ENCODE data around the gene ITPR2.
"Not testable (repeated sequence)": the region's sequence is repeated elsewhere in the genome, so short reads cannot be mapped to it uniquely, and the experiment has no call there.

The ITPR2 gene

DNA sequence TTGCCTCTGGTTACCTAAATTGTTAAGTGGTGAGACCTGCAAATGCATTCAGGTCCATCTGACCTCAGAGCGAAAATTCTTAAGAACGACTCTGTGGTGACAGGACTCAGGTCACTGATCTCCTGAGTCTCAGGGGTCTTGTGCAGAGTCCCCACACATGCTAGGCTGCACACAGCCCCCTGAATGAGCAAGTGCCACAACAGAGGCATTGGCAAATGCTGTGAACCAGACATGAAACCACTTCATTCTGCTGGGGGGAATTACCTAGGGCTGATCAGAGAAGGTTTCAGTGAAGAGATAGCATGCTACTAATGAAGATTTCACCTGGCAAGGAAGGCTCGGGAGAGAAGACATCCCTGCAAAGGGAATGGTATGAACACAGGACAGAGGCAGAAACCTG, 281.6 kb downstream of the ITPR2 start:
- no peak for DNase-seq

DNA sequence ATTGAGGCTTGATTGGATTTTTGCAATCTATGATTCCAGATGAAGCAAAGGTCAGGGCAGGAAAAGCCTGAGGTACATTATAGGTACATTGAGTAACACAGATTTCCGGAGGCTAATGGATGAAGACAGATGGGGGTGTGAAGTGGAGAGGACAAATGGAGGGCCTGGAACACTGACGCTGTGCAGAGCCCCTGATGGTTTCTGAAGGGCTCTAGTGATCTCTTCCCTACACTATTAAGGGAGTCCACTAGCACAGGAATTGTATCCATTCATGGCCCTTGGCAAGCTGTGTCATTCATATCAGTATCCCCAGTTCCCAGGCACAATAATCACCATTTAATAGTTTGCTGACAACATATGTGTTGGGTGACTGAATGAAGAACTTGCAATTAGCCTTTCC, 284.8 kb downstream of the ITPR2 start:
- DNase-seq: no peak

GRCh38 chr12:26546535-26547314, 286.3 kb downstream of the ITPR2 start:
- DNase-seq: no peak

- no peak for DNase-seq
These were observed 293.9 kb downstream of the ITPR2 start for GRCh38 chr12:26539131-26539530.

DNA sequence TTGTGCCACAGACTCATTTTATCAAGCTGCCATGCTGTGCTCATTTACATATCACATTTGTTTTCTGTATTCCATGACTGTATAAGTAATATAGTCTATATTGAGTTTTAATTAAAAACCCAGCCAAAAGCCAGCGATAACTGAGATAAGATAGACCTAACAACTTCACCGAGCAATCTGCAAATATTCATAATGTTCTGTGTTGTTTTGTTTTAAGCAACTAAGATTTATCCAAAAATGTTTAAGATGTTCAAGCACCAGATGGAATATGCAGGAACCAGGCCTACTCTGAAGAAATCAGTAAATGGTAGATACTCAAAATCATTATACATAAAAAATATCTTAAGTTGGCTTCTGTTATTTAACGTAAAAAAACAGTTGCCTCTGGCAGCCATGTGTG, 295.3 kb downstream of the ITPR2 start:
- DNase-seq: no peak

GRCh38 chr12:26537126-26537525, 295.9 kb downstream of the ITPR2 start:
- no peak for DNase-seq

GRCh38 chr12:26535826-26536225, 297.2 kb downstream of the ITPR2 start:
- DNase-seq: no peak

DNA sequence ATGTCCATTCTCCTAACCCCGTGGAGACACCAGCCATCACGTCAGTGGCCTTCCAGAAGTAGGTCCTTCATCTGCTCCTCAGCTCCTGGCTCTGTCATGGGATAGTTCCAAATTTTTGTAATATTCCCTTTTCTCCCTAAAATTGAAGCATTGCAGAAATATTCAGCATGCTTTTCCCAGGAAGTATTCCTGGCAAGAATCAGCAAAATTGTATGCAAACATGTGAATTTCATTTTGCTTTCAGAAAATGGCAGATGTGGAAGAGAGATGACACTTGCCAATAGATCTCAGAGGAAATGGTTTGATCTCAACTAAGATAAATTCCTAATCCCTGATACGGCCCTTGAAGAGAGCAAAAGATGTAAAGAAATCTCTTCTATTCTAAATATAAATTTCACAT, 298.9 kb downstream of the ITPR2 start:
- DNase-seq: no peak

DNA sequence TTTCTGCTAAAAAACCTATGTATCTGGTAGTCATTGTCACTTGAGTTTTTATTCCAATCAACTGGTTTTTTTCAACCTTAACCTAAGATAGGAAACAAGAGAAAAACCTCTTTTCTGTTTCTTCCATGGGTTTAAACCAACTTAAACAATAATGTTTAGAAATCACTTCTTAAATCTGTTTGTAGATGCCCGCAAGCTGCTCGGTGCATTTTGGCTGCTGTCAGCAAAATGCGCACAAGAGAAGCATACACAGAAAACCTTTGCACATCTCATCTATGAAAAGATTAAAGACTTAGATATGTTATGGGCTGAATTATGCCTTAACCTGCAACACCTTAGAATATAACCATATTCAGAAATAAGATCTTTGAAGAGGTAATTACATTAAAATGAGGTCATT, 299.8 kb downstream of the ITPR2 start:
- DNase-seq: no peak

DNA sequence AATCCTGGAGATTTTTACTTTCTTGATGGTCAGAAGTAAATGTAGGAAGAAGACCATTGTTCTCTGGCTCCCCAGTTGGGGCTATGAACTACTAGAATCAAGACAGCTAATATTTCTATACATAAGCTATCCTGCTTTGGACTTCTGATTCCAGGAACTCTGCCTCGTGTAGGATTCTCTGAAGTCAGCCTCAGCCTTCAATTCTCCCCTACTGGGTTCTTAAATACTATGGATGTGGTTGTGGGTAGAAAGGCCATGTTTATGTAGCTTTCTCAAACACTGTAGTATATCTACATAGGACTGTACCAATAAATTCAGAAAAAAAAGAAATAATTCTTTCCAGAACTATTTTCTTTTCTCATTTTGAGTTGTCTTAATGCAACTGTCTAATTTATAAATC, 302.5 kb downstream of the ITPR2 start:
- no peak for DNase-seq

DNA sequence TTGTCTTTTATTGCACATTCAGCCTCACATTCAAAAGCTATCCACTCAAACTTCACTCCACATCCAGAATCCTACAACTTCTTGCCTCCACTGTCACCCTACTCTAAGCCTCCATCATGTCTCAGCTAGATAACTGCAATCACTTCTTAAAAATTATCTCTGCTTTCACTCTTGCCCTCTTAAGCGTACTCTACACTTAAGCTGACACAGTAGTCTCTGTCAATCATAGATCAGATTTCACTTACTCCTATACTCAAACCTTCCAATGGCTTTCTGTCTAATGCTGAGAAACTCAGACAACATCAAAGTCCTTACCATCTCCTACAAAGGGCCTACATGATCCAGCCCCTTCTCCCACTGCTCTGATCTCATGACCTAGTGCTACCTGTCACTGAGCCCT, 304.1 kb downstream of the ITPR2 start:
- no peak for DNase-seq

GRCh38 chr12:26527682-26528081, 305.3 kb downstream of the ITPR2 start:
- no peak for DNase-seq

DNA sequence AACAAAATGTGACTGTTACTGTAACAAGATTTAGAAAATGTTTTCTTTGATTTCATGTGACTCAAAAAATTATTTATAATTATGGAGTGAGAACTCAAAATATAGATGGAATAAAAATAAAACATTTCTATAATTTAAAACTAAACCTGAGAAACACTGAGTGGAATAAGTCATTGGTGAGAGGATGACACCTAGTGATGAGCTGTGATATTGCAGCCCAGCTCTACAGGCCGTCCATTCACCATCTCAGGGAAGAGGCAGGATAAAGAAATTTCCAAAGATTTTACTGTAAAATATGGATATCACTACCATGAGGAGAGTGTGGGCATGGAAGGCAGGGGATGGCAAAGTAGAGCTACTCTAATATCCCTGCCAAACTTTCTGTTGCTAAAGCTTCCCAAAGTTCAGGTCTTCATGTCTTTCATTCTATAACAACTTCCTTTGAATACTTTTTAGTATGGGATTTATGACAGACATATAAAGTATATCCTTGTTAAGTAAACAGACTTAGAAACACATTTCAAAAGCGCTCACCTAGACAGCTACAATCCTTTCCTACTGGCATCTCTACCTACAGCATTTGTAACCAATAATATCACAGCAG, 308.0 kb downstream of the ITPR2 start:
- peak; percentile 3 for DNase-seq

DNA sequence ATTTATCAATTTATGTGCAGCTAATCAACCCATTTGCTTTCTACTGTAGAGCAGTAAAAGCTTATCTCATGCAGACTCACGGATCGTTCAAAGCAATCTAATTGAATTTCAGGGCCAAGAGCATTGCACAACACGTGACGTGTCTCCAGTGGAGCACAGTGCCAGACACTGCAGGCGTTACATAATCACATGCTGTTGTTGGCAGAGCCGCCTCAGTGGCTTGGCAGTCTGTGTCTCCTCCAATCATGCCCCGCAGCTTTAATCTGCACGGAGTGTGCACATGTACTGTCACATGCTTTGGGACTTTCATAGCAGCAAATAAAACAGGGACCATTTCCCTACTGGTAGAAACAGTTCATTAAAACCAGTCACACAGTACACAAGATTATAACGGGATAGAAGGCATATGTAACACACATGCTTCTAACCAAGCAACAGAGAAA, 309.3 kb downstream of the ITPR2 start:
- DNase-seq: peak; percentile 85

DNA sequence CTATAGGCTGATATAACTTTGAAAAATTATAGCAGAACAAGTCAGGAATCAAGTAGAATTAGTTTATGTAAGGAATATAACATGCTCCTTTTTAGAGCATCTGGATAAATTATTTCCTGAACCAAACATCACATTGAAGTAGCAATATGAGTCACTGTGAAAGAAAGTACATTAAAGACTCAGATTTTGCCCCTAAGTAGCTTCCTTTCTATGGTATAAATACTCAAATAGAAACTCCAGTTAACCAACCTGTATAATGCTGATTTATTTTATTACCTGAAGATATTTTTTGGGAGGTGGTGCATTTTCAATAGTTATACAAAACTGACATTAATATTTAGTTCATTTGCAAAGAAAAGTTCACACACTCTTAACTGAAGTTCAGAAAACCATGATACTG, 312.1 kb downstream of the ITPR2 start:
- no peak for DNase-seq

GRCh38 chr12:26520109-26520508, 312.9 kb downstream of the ITPR2 start:
- DNase-seq: no peak

DNA sequence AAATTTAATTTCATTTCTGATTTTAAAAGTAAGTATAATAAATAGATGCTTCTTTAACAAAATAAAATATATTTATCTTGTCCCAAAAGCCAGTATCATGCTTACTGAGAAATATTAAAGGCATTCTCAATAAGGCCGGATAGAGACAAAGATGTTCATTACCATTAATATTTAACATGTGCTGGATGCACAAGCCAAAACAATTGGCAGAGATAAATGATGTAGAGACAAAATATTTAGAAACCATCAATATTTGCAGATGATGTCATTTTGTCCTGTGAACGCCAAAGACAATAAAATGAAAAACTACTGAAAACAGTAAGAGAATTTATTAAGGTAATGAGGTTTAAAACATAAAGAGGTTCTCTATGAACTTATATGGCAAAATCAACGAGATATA, 313.5 kb downstream of the ITPR2 start:
- no peak for DNase-seq

DNA sequence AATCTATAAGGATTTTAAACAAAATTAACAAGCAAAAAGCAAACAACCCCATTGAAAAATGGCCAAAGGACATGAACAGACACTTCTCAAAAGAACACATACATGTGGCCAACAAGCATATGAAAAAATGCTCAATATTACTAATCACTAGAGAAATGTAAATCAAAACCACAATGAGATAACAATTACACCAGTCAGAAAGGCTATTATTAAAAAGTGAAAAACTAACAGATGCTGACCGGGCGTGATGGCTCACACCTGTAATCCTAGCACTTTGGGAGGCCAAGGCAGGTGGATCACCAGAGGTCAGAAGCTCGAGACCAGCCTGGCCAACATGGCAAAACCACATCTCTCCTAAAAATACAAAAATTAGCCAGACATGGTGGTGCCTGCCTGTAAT, 315.7 kb downstream of the ITPR2 start:
- not testable (repeated sequence) for DNase-seq

GRCh38 chr12:26514364-26514763, 318.6 kb downstream of the ITPR2 start:
- DNase-seq: peak; percentile 8

DNA sequence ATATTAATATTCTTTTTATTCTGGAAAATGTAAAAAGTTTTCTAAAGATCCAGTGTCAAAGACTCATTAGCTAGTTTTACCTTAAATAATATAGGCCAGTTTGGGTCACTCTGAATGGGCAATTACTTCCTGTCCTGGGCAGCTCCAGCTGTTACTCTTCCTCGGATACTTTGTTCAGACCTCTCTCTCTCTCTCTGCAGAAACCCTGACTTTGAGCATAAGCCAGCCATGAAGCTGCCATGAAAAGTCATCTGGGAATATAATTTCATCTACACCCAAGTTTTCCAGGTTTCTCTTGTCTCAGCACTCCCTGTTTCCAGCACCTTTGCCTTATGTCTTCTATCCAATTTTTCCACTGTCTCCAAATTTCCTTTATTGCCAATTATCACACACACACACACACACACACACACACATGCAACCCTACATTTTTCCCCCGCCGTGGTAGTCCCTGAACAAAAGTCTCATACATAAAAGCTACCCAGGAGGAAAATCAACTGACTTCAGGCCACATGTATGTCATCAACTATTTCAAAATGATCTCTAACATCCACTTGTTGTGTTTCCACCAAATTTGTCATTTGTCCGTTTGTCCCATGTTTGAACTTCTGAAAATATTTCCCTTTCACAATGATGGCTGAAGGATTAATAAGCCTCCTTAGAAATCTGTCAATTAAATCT, 319.5 kb downstream of the ITPR2 start:
- DNase-seq: peak; percentile 37

DNA sequence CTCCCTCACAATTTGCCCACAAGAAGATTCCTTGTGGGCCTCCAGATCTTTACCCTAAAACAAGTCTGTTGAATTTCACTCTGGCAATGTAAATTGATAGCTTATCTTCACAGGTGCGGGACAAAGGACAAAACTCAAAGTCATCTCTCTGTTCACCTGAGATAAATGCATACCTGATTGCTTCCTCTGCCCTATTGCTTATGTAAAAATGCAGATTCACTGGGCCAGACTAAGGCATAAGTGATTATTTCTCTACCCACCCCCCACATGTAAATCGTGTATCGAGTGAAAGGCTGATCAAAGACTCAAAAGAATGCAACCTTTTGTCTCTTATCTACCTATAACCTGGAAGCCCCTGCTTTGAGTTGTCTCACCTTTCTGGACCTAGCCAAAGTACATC, 320.8 kb downstream of the ITPR2 start:
- DNase-seq: no peak

DNA sequence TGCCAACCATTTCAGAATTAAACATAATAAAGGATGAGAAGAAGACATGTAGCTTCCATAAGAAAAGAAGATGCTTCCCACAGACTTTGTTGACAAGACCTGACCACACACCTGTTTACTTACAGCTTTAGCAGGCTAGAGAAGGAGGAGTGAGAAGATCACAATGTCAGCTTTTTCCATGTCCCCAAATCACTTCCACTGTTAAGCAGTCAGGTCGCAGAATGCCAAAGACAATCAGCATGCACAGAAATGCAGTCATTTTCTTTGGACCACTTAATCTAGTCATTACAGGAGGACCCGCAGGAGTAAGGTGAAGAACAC, 322.7 kb downstream of the ITPR2 start:
- no peak for DNase-seq

DNA sequence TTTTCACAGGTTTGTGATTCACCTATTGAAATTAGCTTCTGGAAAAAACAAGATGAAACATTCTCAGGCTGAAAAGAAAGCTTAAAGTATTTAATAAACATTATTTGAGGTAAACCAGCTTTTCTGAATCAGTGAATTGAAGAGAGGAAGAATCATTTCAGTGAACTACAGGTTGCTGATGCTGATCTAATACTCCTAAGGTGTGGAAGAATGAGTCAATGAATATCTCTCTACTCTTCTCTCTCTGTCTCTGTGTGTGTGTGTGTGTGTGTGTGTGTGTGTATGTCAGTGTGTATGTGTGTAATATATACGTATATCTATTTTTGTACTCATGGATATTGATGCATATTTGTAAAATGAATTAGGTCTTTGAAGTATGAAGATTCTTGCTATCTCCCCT, 325.4 kb downstream of the ITPR2 start:
- DNase-seq: no peak

- DNase-seq: no peak
These were observed 332.9 kb downstream of the ITPR2 start for GRCh38 chr12:26499979-26500640.
